Glutamatergic neuron (in vitro differentiated cells): ENCODE data around the gene AOAH. TPM values are rescaled to one million over a fixed set of nuclear protein-coding genes. Genes with fewer than 3 reads are reported as not detected.

Source experiments
- DNase-seq: peaks from one replicate; pipeline ENCODE4 v3.0.0; 2022
- H3K27ac Mint-ChIP-seq: one replicate; pipeline ENCODE4 v1.8.0; 2020; ENCODE audit warnings: mild to moderate bottlenecking, mixed read lengths, inconsistent platforms; ENCODE audit not compliant: unreplicated experiment
- H3K27me3 Mint-ChIP-seq: one replicate; pipeline ENCODE4 v1.8.0; 2020; ENCODE audit warnings: mild to moderate bottlenecking, moderate library complexity, mixed read lengths, inconsistent platforms; ENCODE audit not compliant: unreplicated experiment
- H3K36me3 Mint-ChIP-seq: one replicate; pipeline ENCODE4 v1.8.0; 2020; ENCODE audit warnings: mild to moderate bottlenecking, mixed read lengths, inconsistent platforms; ENCODE audit not compliant: unreplicated experiment
- H3K4me1 Mint-ChIP-seq: one replicate; pipeline ENCODE4 v1.8.0; 2020; ENCODE audit warnings: mild to moderate bottlenecking, low read depth, mixed read lengths, inconsistent platforms; ENCODE audit not compliant: unreplicated experiment
- H3K4me3 Mint-ChIP-seq: one replicate; pipeline ENCODE4 v1.8.0; 2020; ENCODE audit warnings: mild to moderate bottlenecking, mixed read lengths, inconsistent platforms; ENCODE audit not compliant: unreplicated experiment
- H3K9me3 Mint-ChIP-seq: one replicate; pipeline ENCODE4 v1.8.0; 2020; ENCODE audit warnings: mild to moderate bottlenecking, moderate library complexity, mixed read lengths, inconsistent platforms; ENCODE audit not compliant: unreplicated experiment
- total RNA-seq: library from RNA; stranded (reverse); fragmentation: NEBNext Ultra II Directional; extraction: Animal tissue kit (Norgen Biotek cat#: 25700); gene quantifications from one replicate; pipeline ENCODE4 v1.2.1, GENCODE V29; 2021; ENCODE audit not compliant: unreplicated experiment
- TF ChIP-seq, protein P1 (sequence below): fragments of 200-600 bp; sonication (generic); IDR thresholded peaks from one replicate; pipeline ENCODE4 v1.5.0; 2021; ENCODE audit not compliant: partially characterized antibody, unreplicated experiment

The AOAH gene
- total RNA-seq, 1 donor from 2014 or later, result not detected

DNA sequence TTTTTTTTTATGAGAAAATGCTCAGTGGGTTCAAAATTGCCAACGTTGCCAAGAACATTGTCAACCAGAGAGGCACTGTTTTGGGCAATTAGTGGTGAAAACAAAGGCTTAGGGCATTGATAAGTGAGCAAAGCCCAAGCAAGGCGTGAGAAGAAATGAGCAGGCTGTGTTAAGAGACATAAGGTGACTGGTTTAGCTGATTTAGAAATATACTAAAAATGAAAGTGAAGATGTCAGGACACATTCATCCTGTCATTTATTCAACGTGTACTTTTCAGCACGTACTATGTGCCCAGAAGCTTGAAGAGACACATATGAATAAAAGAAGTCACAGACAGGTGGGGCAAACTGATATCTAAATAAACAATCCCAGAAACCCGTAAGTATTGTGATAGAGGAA, 31.8 kb downstream of the AOAH start:
- TF ChIP-seq, protein P1, sequence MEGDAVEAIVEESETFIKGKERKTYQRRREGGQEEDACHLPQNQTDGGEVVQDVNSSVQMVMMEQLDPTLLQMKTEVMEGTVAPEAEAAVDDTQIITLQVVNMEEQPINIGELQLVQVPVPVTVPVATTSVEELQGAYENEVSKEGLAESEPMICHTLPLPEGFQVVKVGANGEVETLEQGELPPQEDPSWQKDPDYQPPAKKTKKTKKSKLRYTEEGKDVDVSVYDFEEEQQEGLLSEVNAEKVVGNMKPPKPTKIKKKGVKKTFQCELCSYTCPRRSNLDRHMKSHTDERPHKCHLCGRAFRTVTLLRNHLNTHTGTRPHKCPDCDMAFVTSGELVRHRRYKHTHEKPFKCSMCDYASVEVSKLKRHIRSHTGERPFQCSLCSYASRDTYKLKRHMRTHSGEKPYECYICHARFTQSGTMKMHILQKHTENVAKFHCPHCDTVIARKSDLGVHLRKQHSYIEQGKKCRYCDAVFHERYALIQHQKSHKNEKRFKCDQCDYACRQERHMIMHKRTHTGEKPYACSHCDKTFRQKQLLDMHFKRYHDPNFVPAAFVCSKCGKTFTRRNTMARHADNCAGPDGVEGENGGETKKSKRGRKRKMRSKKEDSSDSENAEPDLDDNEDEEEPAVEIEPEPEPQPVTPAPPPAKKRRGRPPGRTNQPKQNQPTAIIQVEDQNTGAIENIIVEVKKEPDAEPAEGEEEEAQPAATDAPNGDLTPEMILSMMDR, result no peak
- peaks cover 7% of the 10 kb centered on the region for H3K4me1 Mint-ChIP-seq
- H3K27me3 Mint-ChIP-seq, result peaks cover 2% of the 10 kb centered on the region
- no peak for DNase-seq
- H3K36me3 Mint-ChIP-seq, result no peaks in the 10 kb centered on the region
- H3K4me3 Mint-ChIP-seq, result no peak overlapping the region
- no peaks in the 10 kb centered on the region for H3K9me3 Mint-ChIP-seq
- H3K27ac Mint-ChIP-seq, result no peak overlapping the region

DNA sequence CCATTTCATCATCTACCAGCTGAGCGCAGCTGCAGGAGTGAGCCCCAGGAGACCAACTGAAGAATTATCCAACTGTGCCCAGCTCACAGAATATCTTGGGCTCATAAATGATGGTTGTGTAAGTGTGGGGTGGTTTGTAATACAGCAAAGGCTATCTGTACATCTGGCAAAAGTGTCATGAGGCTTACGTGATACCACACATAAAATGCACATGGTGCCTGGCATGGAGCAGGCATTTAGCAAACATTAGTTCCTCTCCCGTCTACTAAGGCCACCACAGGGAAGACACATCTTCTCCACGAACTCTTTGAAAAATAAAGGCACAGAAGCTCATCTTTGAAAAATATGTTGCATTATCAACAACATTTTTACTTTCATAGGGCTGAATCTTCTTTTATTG, 32.3 kb downstream of the AOAH start:
- Mint-ChIP-seq H3K36me3 (no peaks in the 10 kb centered on the region), H3K27me3 (peaks cover 2% of the 10 kb centered on the region), H3K4me3 (no peak overlapping the region), H3K9me3 (no peaks in the 10 kb centered on the region), H3K27ac (no peak overlapping the region), H3K4me1 (peaks cover 7% of the 10 kb centered on the region)
- DNase-seq, result no peak
- TF ChIP-seq, protein P1, result no peak

DNA sequence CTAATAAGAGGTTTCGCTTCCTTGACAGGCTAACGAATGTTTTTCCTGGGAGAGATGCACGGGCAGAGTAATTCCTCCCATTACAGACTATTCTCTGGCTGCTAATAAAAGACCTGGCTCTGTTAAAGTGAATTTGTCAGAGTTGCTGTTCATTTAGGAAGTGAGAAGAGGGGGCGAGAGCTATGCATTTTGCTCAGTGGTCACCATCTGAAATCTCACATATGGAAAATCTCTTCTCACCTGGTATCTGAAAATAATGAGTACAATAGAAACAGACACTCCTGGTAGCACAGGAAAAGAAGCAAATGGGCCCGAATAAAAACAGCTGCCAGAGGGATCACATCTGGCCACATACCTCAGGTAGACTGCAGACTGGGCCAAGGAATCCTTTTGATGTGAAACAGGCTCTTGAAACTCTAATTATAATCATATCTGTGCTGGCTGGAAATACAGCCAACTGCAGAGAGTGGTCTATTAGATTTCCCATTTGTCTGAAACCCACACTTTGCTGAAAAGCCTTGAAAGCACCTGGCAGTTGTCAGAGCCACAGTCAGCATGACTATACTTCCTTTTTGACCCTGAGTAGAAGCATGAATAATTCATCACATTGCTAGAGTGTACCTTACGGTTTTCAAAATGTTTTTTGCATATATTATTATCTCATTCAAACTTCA, 33.6 kb downstream of the AOAH start:
- TF ChIP-seq, protein P1, result no peak
- Mint-ChIP-seq H3K27me3 (peaks cover 2% of the 10 kb centered on the region), H3K4me3 (no peak overlapping the region), H3K36me3 (no peaks in the 10 kb centered on the region), H3K9me3 (no peaks in the 10 kb centered on the region), H3K4me1 (peaks cover 7% of the 10 kb centered on the region), H3K27ac (no peak overlapping the region)
- DNase-seq, result no peak

DNA sequence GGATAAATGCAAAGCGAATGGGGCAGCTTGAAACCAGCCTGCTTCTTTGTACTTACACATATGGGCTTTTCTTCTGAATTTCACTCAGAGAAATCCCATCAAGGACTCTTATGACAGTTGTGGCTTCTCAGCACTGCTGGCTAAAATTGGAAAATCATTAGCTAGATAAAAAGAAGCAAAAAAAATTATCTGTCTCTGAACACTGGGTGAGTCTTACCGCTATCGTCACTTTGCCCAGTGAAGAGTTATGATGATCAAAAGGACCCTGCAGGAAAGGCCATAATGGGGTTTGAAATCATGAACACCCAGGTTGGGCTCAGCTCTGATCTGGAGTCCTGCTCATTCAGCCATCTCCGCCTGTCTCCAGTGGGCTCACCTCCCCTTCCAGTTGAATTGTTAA, 34.3 kb downstream of the AOAH start:
- Mint-ChIP-seq H3K9me3 (no peaks in the 10 kb centered on the region), H3K4me3 (no peak overlapping the region)

DNA sequence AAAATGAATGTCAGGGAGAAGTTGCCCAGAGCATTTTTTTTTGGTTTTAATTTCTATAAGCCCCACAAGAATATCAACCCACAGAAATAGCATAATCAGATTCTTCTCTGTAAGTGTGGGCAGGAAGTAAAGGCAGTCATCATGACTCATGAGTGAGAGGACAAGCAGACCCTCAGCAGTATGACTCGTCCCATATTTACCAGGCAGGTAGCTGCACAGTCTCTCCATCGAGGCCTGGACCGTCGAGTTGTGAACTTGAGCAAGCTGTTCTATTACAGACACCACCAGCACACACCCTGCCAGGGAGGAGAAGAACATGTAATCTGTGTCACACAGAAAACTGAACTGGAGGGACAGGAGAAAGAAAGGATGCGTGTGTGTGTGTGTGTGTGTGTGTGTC, 37.8 kb downstream of the AOAH start:
- DNase-seq, result no peak
- no peak overlapping the region for H3K27ac Mint-ChIP-seq
- no peaks in the 10 kb centered on the region for H3K36me3 Mint-ChIP-seq
- peaks cover 14% of the 10 kb centered on the region for H3K4me1 Mint-ChIP-seq
- H3K27me3 Mint-ChIP-seq, result no peaks in the 10 kb centered on the region
- H3K9me3 Mint-ChIP-seq, result peaks cover 1% of the 10 kb centered on the region
- no peak overlapping the region for H3K4me3 Mint-ChIP-seq
- TF ChIP-seq, protein P1, result no peak

More for the DNA sequence above, 34.3 kb downstream of the AOAH start:
- peaks cover 7% of the 10 kb centered on the region for H3K4me1 Mint-ChIP-seq
- TF ChIP-seq, protein P1, result no peak
- H3K36me3 Mint-ChIP-seq, result no peaks in the 10 kb centered on the region
- no peak overlapping the region for H3K27ac Mint-ChIP-seq
- H3K27me3 Mint-ChIP-seq, result peaks cover 2% of the 10 kb centered on the region
- no peak for DNase-seq
